HEK293 (cell line): ENCODE data around the gene CACNA2D1.

Experiments used
- CTCF ChIA-PET: fragments of 350-600 bp; formaldehyde crosslinking; extraction: SDS; loops from one replicate; lab custom pipeline; 2021; ENCODE audit warnings: antibody characterized with exemption; lab: Yijun Ruan, JAX
- POLR2A ChIA-PET: fragments of 300-600 bp; formaldehyde crosslinking; extraction: SDS; loops from one replicate; lab custom pipeline; 2020; ENCODE audit warnings: antibody characterized with exemption, inconsistent platforms; lab: Yijun Ruan, JAX
- H3K27ac ChIP-seq: fragments of 200-500 bp; sonication (Bioruptor generic); 2 replicates; pipeline ENCODE4 v1.5.1; 2014; ENCODE audit warnings: low read depth, low read length, control low read depth, inconsistent platforms; ENCODE audit errors: extremely low read depth
- H3K36me3 ChIP-seq, 2 experiments: fragments of 200-500 bp in 1 of 2; sonication (Bioruptor generic) in 1 of 2; 1 replicate in 1 of 2; 2 replicates in 1 of 2; pipeline ENCODE4 v1.5.1; 2014 to 2017; ENCODE audit warnings: inconsistent platforms in 2 of 2, low read length in 2 of 2; ENCODE audit not compliant: control insufficient read depth in 2 of 2, insufficient read depth in 1 of 2
- H3K4me1 ChIP-seq: fragments of 200-500 bp; sonication (Bioruptor generic); 2 replicates; pipeline ENCODE4 v1.5.1; 2014; ENCODE audit warnings: mild to moderate bottlenecking, low read length, inconsistent platforms; ENCODE audit not compliant: control insufficient read depth, insufficient read depth
- H3K4me3 ChIP-seq: 2 replicates; pipeline ENCODE4 v1.5.1; 2011; ENCODE audit warnings: low read depth, mild to moderate bottlenecking, control low read depth, low read length, moderate library complexity
- H3K9me3 ChIP-seq: fragments of 200-500 bp; sonication (Bioruptor generic); 2 replicates; pipeline ENCODE4 v1.5.1; 2014; ENCODE audit warnings: low read depth, low read length, inconsistent platforms; ENCODE audit not compliant: control insufficient read depth, insufficient read depth
- CTCF ChIP-seq: fragments of 450-650 bp; formaldehyde crosslinking; IDR thresholded peaks from 2 replicates; pipeline ENCODE4 v1.5.1; 2016; ENCODE audit warnings: missing biosample characterization, missing genetic modification characterization
- FEZF1 ChIP-seq: fragments of 450-650 bp; formaldehyde crosslinking; IDR thresholded peaks from 2 replicates; pipeline ENCODE4 v1.5.1; 2016; ENCODE audit warnings: missing biosample characterization, missing genetic modification characterization
- HOXC10 ChIP-seq: sonication (generic); formaldehyde crosslinking; IDR thresholded peaks from 2 replicates; pipeline ENCODE4 v1.8.1; 2023; ENCODE audit warnings: mild to moderate bottlenecking, missing genetic modification reagents
- IKZF3 ChIP-seq: fragments of 450-650 bp; IDR thresholded peaks from 2 replicates; pipeline ENCODE4 v1.5.0; 2018; ENCODE audit warnings: missing biosample characterization, mild to moderate bottlenecking, missing genetic modification characterization, moderate library complexity
- PBX3 ChIP-seq: sonication (generic); formaldehyde crosslinking; IDR thresholded peaks from 2 replicates; pipeline ENCODE4 v1.8.1; 2022; ENCODE audit warnings: mild to moderate bottlenecking, moderate library complexity, missing genetic modification reagents
- SCRT2 ChIP-seq: fragments of 450-650 bp; formaldehyde crosslinking; IDR thresholded peaks from 2 replicates; pipeline ENCODE4 v1.5.1; 2016; ENCODE audit warnings: missing biosample characterization, missing genetic modification characterization
- TSHZ1 ChIP-seq: fragments of 450-650 bp; formaldehyde crosslinking; IDR thresholded peaks from 2 replicates; pipeline ENCODE4 v1.5.1; 2016; ENCODE audit warnings: missing biosample characterization, missing genetic modification characterization, borderline replicate concordance
- WT1 ChIP-seq: fragments of 450-650 bp; formaldehyde crosslinking; IDR thresholded peaks from 2 replicates; pipeline ENCODE4 v1.5.1; 2016; ENCODE audit warnings: missing biosample characterization, missing genetic modification characterization
- ZBTB10 ChIP-seq: fragments of 450-650 bp; formaldehyde crosslinking; IDR thresholded peaks from 2 replicates; pipeline ENCODE4 v1.5.1; 2016; ENCODE audit warnings: missing biosample characterization, missing genetic modification characterization
- ZEB2 ChIP-seq: fragments of 450-650 bp; formaldehyde crosslinking; IDR thresholded peaks from 2 replicates; pipeline ENCODE4 v1.5.1; 2016; ENCODE audit warnings: missing biosample characterization, missing genetic modification characterization
- ZIC2 ChIP-seq: fragments of 450-650 bp; formaldehyde crosslinking; IDR thresholded peaks from 2 replicates; pipeline ENCODE4 v1.5.1; 2016; ENCODE audit warnings: missing biosample characterization, missing genetic modification characterization
- ZNF155 ChIP-seq: fragments of 450-650 bp; formaldehyde crosslinking; IDR thresholded peaks from 2 replicates; pipeline ENCODE4 v1.5.1; 2016; ENCODE audit warnings: missing biosample characterization, missing genetic modification characterization
- ZNF426 ChIP-seq: fragments of 450-650 bp; formaldehyde crosslinking; IDR thresholded peaks from 2 replicates; pipeline ENCODE4 v1.5.1; 2017; ENCODE audit warnings: missing biosample characterization, missing genetic modification characterization, mild to moderate bottlenecking, inconsistent platforms, moderate library complexity
- ZNF530 ChIP-seq: fragments of 450-650 bp; formaldehyde crosslinking; IDR thresholded peaks from 2 replicates; pipeline ENCODE4 v1.5.1; 2016; ENCODE audit warnings: low read depth, missing biosample characterization, missing genetic modification characterization
- TF ChIP-seq, protein P1 (sequence below): fragments of 450-650 bp; formaldehyde crosslinking; IDR thresholded peaks from 2 replicates; pipeline ENCODE4 v1.5.1; 2017; ENCODE audit warnings: missing biosample characterization, missing genetic modification characterization
- TF ChIP-seq, protein P2 (sequence below): fragments of 450-650 bp; formaldehyde crosslinking; IDR thresholded peaks from 2 replicates; pipeline ENCODE4 v1.5.1; 2017; ENCODE audit warnings: missing biosample characterization, missing genetic modification characterization

CACNA2D1 gene

DNA sequence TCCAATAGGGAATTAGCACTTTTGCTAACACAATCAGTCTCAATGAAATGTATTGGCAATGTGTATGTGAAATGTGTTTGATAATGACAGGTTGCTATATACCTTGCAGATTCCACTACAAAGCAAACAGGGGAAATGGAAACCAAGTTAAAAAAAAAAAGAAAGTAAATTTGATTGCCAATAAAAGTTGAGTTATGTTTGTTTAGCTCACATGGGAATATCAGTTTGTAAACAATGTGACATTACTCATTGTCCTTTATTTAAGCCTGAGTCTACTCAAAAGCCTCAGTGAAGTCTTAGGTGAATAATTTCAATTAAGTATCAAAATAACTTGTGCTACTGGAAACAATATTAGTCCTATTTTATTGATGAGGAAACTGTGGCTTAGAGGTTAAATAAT is 285.2 kb downstream of the CACNA2D1 start:
- POLR2A ChIA-PET = no interaction called here
- CTCF ChIA-PET = no interaction called here
- no peak for TF ChIP-seq ZBTB10 (tag by site-specific recombination)
- TF ChIP-seq, protein P1, sequence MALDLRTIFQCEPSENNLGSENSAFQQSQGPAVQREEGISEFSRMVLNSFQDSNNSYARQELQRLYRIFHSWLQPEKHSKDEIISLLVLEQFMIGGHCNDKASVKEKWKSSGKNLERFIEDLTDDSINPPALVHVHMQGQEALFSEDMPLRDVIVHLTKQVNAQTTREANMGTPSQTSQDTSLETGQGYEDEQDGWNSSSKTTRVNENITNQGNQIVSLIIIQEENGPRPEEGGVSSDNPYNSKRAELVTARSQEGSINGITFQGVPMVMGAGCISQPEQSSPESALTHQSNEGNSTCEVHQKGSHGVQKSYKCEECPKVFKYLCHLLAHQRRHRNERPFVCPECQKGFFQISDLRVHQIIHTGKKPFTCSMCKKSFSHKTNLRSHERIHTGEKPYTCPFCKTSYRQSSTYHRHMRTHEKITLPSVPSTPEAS (tag by site-specific recombination) = no peak
- TF ChIP-seq WT1 (tag by site-specific recombination) = no peak
- TF ChIP-seq ZNF530 (tag by site-specific recombination) = no peak
- TF ChIP-seq CTCF (tag by site-specific recombination) = no peak
- TF ChIP-seq ZNF155 (tag by site-specific recombination) = no peak
- TF ChIP-seq TSHZ1 = no peak
- TF ChIP-seq, protein P2, sequence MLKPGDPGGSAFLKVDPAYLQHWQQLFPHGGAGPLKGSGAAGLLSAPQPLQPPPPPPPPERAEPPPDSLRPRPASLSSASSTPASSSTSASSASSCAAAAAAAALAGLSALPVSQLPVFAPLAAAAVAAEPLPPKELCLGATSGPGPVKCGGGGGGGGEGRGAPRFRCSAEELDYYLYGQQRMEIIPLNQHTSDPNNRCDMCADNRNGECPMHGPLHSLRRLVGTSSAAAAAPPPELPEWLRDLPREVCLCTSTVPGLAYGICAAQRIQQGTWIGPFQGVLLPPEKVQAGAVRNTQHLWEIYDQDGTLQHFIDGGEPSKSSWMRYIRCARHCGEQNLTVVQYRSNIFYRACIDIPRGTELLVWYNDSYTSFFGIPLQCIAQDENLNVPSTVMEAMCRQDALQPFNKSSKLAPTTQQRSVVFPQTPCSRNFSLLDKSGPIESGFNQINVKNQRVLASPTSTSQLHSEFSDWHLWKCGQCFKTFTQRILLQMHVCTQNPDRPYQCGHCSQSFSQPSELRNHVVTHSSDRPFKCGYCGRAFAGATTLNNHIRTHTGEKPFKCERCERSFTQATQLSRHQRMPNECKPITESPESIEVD (tag by site-specific recombination) = peak; percentile 23; the same call in 1 of the 2 replicates
- TF ChIP-seq HOXC10 (CRISPR knock-in tag) = no peak

GRCh38 chr7:82156893-82157292 is 286.7 kb downstream of the CACNA2D1 start:
- CTCF ChIA-PET = interaction anchor here (0.6 to 0.7 kb wide), 2 partner anchors 288 to 299 kb away, joined by 3 to 4 read pairs; no protein-coding TSS in a partner anchor

More for the DNA sequence above, 285.2 kb downstream of the CACNA2D1 start:
- H3K4me1 ChIP-seq = peaks cover 26% of the 10 kb centered on the region
- no peak overlapping the region for H3K27ac ChIP-seq
- H3K4me3 ChIP-seq = no peak overlapping the region
- H3K36me3 ChIP-seq = no peaks in the 10 kb centered on the region
- no peaks in the 10 kb centered on the region for H3K9me3 ChIP-seq

More at GRCh38 chr7:82156893-82157292, 286.7 kb downstream of the CACNA2D1 start:
- H3K4me1 ChIP-seq = peaks cover 26% of the 10 kb centered on the region
- TF ChIP-seq CTCF (tag by site-specific recombination) (no peak), PBX3 (CRISPR knock-in tag) (no peak), ZEB2 (tag by site-specific recombination) (0 out of 2 replicates have a peak, but pooled peaks have one; percentile 23), ZIC2 (tag by site-specific recombination) (0 out of 2 replicates have a peak, but pooled peaks have one; percentile 17), ZNF426 (tag by site-specific recombination) (no peak), SCRT2 (peak; percentile 69), FEZF1 (tag by site-specific recombination) (peak; percentile 70), IKZF3 (tag by site-specific recombination) (peak; percentile 28; the same call in 1 of the 2 replicates)
- TF ChIP-seq, all 188 proteins: peak for 5
- H3K27ac ChIP-seq = no peak overlapping the region
- POLR2A ChIA-PET = no interaction called here
- H3K9me3 ChIP-seq = no peaks in the 10 kb centered on the region
- H3K4me3 ChIP-seq = no peak overlapping the region
- H3K36me3 ChIP-seq = no peaks in the 10 kb centered on the region
